GM12878 (cell line): ENCODE measurements around the gene ARMS2. TPM values are rescaled to one million over a fixed set of nuclear protein-coding genes. Genes with fewer than 3 reads are reported as not detected.

Experiments
- ATAC-seq: fragments of 200-7000 bp; cut with Tn5 transposase; 3 replicates; pipeline ENCODE4 v1.9.1; 2020; ENCODE audit warnings: mild to moderate bottlenecking, moderate library complexity
- BruUV-seq: library from RNA; stranded (reverse); fragments of 400-500 nt; replicated peaks from 2 replicates; lab custom pipeline; 2021; lab: Mats Ljungman, UMichigan
- CTCF ChIA-PET: fragments of 300-600 bp; sonication (Branson Sonifier 250); formaldehyde crosslinking; extraction: SDS; loops from one replicate; lab custom pipeline; 2021; ENCODE audit warnings: inconsistent platforms; lab: Yijun Ruan, JAX
- POLR2A ChIA-PET: fragments of 350-600 bp; formaldehyde crosslinking; extraction: SDS; loops from one replicate; lab custom pipeline; 2021; ENCODE audit warnings: inconsistent platforms; lab: Charles Lee
- RAD21 ChIA-PET: fragments of 300-600 bp; sonication (Branson Sonifier 250); formaldehyde crosslinking; loops from one replicate; lab custom pipeline; 2023; ENCODE audit warnings: antibody characterized with exemption; ENCODE audit not compliant: unreplicated experiment; lab: Charles Lee
- SMC1A ChIA-PET: fragments of 300-600 bp; sonication (Branson Sonifier 250); formaldehyde crosslinking; loops from one replicate; lab custom pipeline; 2023; ENCODE audit not compliant: unreplicated experiment, uncharacterized antibody; lab: Charles Lee
- DNase-seq: peaks from one replicate; pipeline ENCODE4 v3.0.0-alpha.2; 2011; ENCODE audit warnings: low read depth, low spot score
- FAIRE-seq: peaks from 3 replicates; lab custom pipeline; 2011; peaks lifted over from hg19 to GRCh38; lab: Jason Lieb, UNC
- H2AFZ ChIP-seq: 2 replicates; pipeline ENCODE4 v1.6.0; 2011; ENCODE audit warnings: low read depth, low read length, control low read depth; ENCODE audit not compliant: control insufficient read depth
- H3K27ac ChIP-seq: 2 replicates; pipeline ENCODE4 v1.5.1; 2011; ENCODE audit warnings: control low read depth; ENCODE audit not compliant: control insufficient read depth, insufficient read depth
- H3K27me3 ChIP-seq, 2 experiments: replicated peaks in 1 of 2; 2 replicates each; pipeline versions ENCODE4 v1.6.0 to v1.6.1; 2011; ENCODE audit warnings: low read length in 1 of 2; ENCODE audit not compliant: control insufficient read depth in 2 of 2, insufficient read depth in 2 of 2
- H3K36me3 ChIP-seq, 2 experiments: 2 replicates each; pipeline ENCODE4 v1.5.1; 2011; ENCODE audit warnings: low read length in 1 of 2; ENCODE audit not compliant: control insufficient read depth in 2 of 2, insufficient read depth in 2 of 2
- H3K4me1 ChIP-seq: 2 replicates; pipeline ENCODE4 v1.6.1; 2011; ENCODE audit warnings: mild to moderate bottlenecking, low read length, moderate library complexity, mixed read lengths; ENCODE audit not compliant: control insufficient read depth, insufficient read depth
- H3K4me2 ChIP-seq: 2 replicates; pipeline ENCODE4 v1.6.0; 2011; ENCODE audit warnings: control low read depth; ENCODE audit not compliant: control insufficient read depth, insufficient read depth
- H3K4me3 ChIP-seq: fragments of 200-600 bp; sonication (generic); 2 replicates; pipeline ENCODE4 v1.5.1; 2016
- H3K79me2 ChIP-seq: 2 replicates; pipeline ENCODE4 v1.6.0; 2011; ENCODE audit warnings: low read length; ENCODE audit not compliant: control insufficient read depth, insufficient read depth
- H3K9ac ChIP-seq: 2 replicates; pipeline ENCODE4 v1.8.0; 2011; ENCODE audit warnings: low read length, control low read depth, mixed read lengths; ENCODE audit not compliant: control insufficient read depth, insufficient read depth
- H3K9me3 ChIP-seq: replicated peaks from 3 replicates; pipeline ENCODE4 v1.5.1; 2011; ENCODE audit warnings: mild to moderate bottlenecking, low read length; ENCODE audit not compliant: control insufficient read depth, insufficient read depth
- H4K20me1 ChIP-seq: 2 replicates; pipeline ENCODE4 v1.6.0; 2011; ENCODE audit not compliant: control insufficient read depth, insufficient read depth
- CBX5 ChIP-seq: sonication (generic); IDR thresholded peaks from 2 replicates; pipeline ENCODE4 v1.6.1; 2016; ENCODE audit warnings: low read depth, moderate library complexity, mild to moderate bottlenecking, inconsistent platforms
- CHD1 ChIP-seq: IDR thresholded peaks from 2 replicates; pipeline ENCODE4 v1.6.1; 2012; ENCODE audit warnings: low read depth, low read length, improper control_type of control experiment
- GABPA ChIP-seq: IDR thresholded peaks from 2 replicates; pipeline ENCODE4 v1.6.1; 2014; ENCODE audit warnings: antibody characterized with exemption, low read depth, mild to moderate bottlenecking, inconsistent platforms
- PAX8 ChIP-seq: fragments of 450-650 bp; IDR thresholded peaks from 2 replicates; pipeline ENCODE4 v1.6.1; 2017; ENCODE audit warnings: mild to moderate bottlenecking, moderate library complexity
- ZZZ3 ChIP-seq: IDR thresholded peaks from 2 replicates; pipeline ENCODE4 v1.6.1; 2011; ENCODE audit warnings: low read depth; ENCODE audit not compliant: control insufficient read depth, insufficient read length
- WGBS: methylation state at CpG from one replicate; pipeline ENCODE4 v1.1.6; 2016; ENCODE audit warnings: low lambda C conversion rate; ENCODE audit not compliant: insufficient replicate concordance, insufficient coverage; ENCODE audit errors: missing lambda C conversion rate; 5-methylcytosine and 5-hydroxymethylcytosine counted together
- in situ Hi-C: fragments of 300-500 bp; cut with MboI; formaldehyde crosslinking; loops from 9 replicates; pipeline ENCODE4 v1.14.3; 2018; ENCODE audit warnings: mixed read lengths
- intact Hi-C: fragments of 100-400 bp; cut with micrococcal nuclease; formaldehyde crosslinking; loops from one replicate; pipeline ENCODE4 v1.14.2; 2022; ENCODE audit not compliant: unreplicated experiment
- polyA plus RNA-seq, 11 experiments: library from polyadenylated mRNA; depleted of rRNA in 4 of 11; unstranded in 6 of 11; stranded (reverse) in 5 of 11; fragments of >200 nt; fragmentation: Nextera tagmentation in 4 of 11; fragmentation: Illumina TruSeq in 1 of 11; extraction: Ambion mirVana in 4 of 11; extraction: Trizol in 1 of 11; gene quantifications; 1 replicate in 1 of 11; 2 replicates in 10 of 11; pipeline versions ENCODE4 v1.2.1 to v1.2.3, GENCODE V29; 2011 to 2016; ENCODE audit warnings: inconsistent platforms in 2 of 11, missing spikeins in 2 of 11, low read depth in 1 of 11
- total RNA-seq, 4 experiments: library from RNA; depleted of rRNA in 3 of 4; stranded (reverse); fragments of >200 nt in 3 of 4; fragmentation: Illumina TruSeq in 1 of 4; extraction: Trizol in 1 of 4; gene quantifications; 2 replicates each; pipeline versions ENCODE4 v1.2.1 to v1.2.3, GENCODE V29; 2013 to 2021
- TF ChIP-seq, protein P1 (sequence below): IDR thresholded peaks from 2 replicates; pipeline ENCODE4 v1.6.1; 2011; ENCODE audit warnings: low read depth, low read length, improper control_type of control experiment, borderline replicate concordance
- TF ChIP-seq, protein P2 (sequence below): fragments of 450-650 bp; IDR thresholded peaks from 2 replicates; pipeline ENCODE4 v1.6.1; 2016; ENCODE audit warnings: mild to moderate bottlenecking, moderate library complexity, borderline replicate concordance

The ARMS2 gene
- total and polyA plus RNA-seq, 10 of the 15 experiments (the other 5 are each of a cell fraction or from before 2014, with no cell fraction given), result not detected

DNA sequence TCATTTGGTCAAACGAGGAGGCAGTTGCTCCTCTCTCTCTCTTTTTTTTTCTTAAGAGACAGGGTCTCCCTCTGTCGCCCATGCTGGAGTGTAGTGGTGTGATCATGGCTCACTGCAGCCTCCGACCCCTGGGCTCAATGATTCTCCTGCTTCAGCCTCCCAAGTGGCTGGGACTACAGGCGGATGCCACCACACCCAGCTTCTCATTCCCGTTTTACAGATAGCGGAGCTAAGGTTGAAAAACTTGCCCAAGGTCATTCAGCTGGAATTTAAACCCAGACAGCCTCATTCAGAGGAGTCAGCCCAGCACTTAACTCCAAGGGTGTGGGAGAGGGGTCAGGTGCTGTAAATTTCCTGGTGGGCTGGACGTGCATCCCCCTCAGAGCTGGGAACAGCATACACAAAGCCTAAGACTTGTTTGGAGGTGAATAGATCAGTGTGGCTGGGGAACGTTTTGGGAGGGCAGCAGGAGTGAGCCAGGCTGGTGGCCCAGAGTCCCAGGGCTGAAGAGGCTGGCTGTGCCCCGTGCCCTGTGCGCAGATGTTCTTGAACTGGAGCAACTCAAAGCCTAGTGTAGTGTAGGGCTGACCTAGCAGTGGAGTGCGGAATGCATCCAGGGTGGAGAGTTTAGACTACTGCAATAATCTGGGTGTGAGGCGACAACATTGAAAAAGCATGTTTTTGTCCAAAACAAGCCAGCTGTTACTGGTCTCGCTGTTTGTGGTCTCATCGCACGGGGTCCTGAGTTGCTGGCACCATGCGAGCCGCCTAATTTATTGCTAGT is 9.2 kb downstream of the ARMS2 start:
- TF ChIP-seq, protein P1, sequence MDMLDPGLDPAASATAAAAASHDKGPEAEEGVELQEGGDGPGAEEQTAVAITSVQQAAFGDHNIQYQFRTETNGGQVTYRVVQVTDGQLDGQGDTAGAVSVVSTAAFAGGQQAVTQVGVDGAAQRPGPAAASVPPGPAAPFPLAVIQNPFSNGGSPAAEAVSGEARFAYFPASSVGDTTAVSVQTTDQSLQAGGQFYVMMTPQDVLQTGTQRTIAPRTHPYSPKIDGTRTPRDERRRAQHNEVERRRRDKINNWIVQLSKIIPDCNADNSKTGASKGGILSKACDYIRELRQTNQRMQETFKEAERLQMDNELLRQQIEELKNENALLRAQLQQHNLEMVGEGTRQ, result no peak
- no peak for TF ChIP-seq GABPA
- no peak for TF ChIP-seq CBX5
- no peak for TF ChIP-seq CHD1
- no peak for TF ChIP-seq ZZZ3
- no peak for TF ChIP-seq PAX8
- TF ChIP-seq, protein P2, sequence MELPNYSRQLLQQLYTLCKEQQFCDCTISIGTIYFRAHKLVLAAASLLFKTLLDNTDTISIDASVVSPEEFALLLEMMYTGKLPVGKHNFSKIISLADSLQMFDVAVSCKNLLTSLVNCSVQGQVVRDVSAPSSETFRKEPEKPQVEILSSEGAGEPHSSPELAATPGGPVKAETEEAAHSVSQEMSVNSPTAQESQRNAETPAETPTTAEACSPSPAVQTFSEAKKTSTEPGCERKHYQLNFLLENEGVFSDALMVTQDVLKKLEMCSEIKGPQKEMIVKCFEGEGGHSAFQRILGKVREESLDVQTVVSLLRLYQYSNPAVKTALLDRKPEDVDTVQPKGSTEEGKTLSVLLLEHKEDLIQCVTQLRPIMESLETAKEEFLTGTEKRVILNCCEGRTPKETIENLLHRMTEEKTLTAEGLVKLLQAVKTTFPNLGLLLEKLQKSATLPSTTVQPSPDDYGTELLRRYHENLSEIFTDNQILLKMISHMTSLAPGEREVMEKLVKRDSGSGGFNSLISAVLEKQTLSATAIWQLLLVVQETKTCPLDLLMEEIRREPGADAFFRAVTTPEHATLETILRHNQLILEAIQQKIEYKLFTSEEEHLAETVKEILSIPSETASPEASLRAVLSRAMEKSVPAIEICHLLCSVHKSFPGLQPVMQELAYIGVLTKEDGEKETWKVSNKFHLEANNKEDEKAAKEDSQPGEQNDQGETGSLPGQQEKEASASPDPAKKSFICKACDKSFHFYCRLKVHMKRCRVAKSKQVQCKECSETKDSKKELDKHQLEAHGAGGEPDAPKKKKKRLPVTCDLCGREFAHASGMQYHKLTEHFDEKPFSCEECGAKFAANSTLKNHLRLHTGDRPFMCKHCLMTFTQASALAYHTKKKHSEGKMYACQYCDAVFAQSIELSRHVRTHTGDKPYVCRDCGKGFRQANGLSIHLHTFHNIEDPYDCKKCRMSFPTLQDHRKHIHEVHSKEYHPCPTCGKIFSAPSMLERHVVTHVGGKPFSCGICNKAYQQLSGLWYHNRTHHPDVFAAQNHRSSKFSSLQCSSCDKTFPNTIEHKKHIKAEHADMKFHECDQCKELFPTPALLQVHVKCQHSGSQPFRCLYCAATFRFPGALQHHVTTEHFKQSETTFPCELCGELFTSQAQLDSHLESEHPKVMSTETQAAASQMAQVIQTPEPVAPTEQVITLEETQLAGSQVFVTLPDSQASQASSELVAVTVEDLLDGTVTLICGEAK, result no peak
- ChIA-PET RAD21 (no interaction called here), CTCF (no interaction called here), POLR2A (no interaction called here), SMC1A (no interaction called here)
- DNase-seq (no peak), FAIRE-seq (no peak), ATAC-seq (no peak)
- intact Hi-C loops, result no loop called here
- 51% methylated on average over 17 of the region's 17 CpGs for WGBS
- Histone ChIP-seq H3K4me2 (no peak overlapping the region), H4K20me1 (no peaks in the 10 kb centered on the region), H3K27me3 (peaks cover 3 to 16% of the 10 kb centered on the region in 2 experiments; a peak in 3 of 4 replicates), H3K4me1 (no peaks in the 10 kb centered on the region), H3K79me2 (no peaks in the 10 kb centered on the region), H3K27ac (no peak overlapping the region), H2AFZ (no peak overlapping the region), H3K9me3 (no peaks in the 10 kb centered on the region), H3K9ac (no peak overlapping the region), H3K36me3 (no peaks in the 10 kb centered on the region), H3K4me3 (no peak overlapping the region)
- no TSS peak for BruUV-seq
- in situ Hi-C loops, result no loop called here
